IMR-90 (cell line): ENCODE measurements around the gene ASTN2. TPM values are rescaled to one million over a fixed set of nuclear protein-coding genes. Genes with fewer than 3 reads are reported as not detected.

ENCODE experiments used
- ATAC-seq: fragments of 200-7000 bp; cut with Tn5 transposase; 2 replicates; pipeline ENCODE4 v1.9.1; 2020; ENCODE audit warnings: low read depth, mild to moderate bottlenecking, moderate library complexity
- BruUV-seq: library from RNA; stranded (reverse); fragments of 400-500 nt; replicated peaks from 2 replicates; lab custom pipeline; 2021; lab: Mats Ljungman, UMichigan
- CTCF ChIA-PET: fragments of 300-600 bp; formaldehyde crosslinking; extraction: SDS; loops from one replicate; lab custom pipeline; 2021; ENCODE audit warnings: antibody characterized with exemption; lab: Yijun Ruan, JAX
- POLR2A ChIA-PET: fragments of 300-600 bp; sonication (Branson Sonifier 250); formaldehyde crosslinking; loops from one replicate; lab custom pipeline; 2022; ENCODE audit warnings: antibody characterized with exemption; ENCODE audit not compliant: unreplicated experiment; lab: Charles Lee
- DNase-seq: peaks from one replicate; pipeline ENCODE4 v3.0.0; 2013
- H2AFZ ChIP-seq: replicated peaks from 2 replicates; pipeline ENCODE3; 2013; ENCODE audit warnings: low read length, mild to moderate bottlenecking; ENCODE audit not compliant: poor library complexity
- H2AK5ac ChIP-seq: 2 replicates; pipeline ENCODE4 v1.6.1; 2013; ENCODE audit warnings: low read depth, low read length, inconsistent platforms
- H2AK9ac ChIP-seq: replicated peaks from 2 replicates; pipeline ENCODE3; 2013; ENCODE audit warnings: mild to moderate bottlenecking, low read depth, low read length, moderate library complexity; ENCODE audit not compliant: poor library complexity
- H2BK120ac ChIP-seq: 2 replicates; pipeline ENCODE4 v1.6.1; 2013; ENCODE audit warnings: low read depth, low read length, inconsistent platforms
- H2BK15ac ChIP-seq: 3 replicates; pipeline ENCODE4 v1.6.1; 2013; ENCODE audit warnings: low read depth, low read length, inconsistent platforms
- H2BK20ac ChIP-seq: 2 replicates; pipeline ENCODE4 v1.6.1; 2013; ENCODE audit warnings: low read depth, mild to moderate bottlenecking, inconsistent platforms, low read length, moderate library complexity
- H2BK5ac ChIP-seq: 2 replicates; pipeline ENCODE4 v1.6.1; 2013; ENCODE audit warnings: mild to moderate bottlenecking, low read depth, low read length, inconsistent platforms; ENCODE audit not compliant: poor library complexity, severe bottlenecking
- H3K14ac ChIP-seq: replicated peaks from 2 replicates; pipeline ENCODE4 v1.6.1; 2013; ENCODE audit warnings: low read depth, low read length, inconsistent platforms
- H3K18ac ChIP-seq: 2 replicates; pipeline ENCODE4 v1.6.1; 2013; ENCODE audit warnings: low read depth, low read length, control low read depth
- H3K23ac ChIP-seq: 2 replicates; pipeline ENCODE4 v1.6.1; 2013; ENCODE audit warnings: low read depth, low read length, inconsistent platforms
- H3K27ac ChIP-seq: 2 replicates; pipeline ENCODE4 v1.5.1; 2013; ENCODE audit warnings: mild to moderate bottlenecking, control low read depth, low read length; ENCODE audit not compliant: insufficient read depth
- H3K27me3 ChIP-seq: 2 replicates; pipeline ENCODE4 v1.6.1; 2013; ENCODE audit warnings: low read length; ENCODE audit not compliant: control insufficient read depth, insufficient read depth
- H3K36me3 ChIP-seq: 2 replicates; pipeline ENCODE4 v1.6.1; 2013; ENCODE audit warnings: low read length, mixed read lengths; ENCODE audit not compliant: control insufficient read depth, insufficient read depth
- H3K4ac ChIP-seq: 2 replicates; pipeline ENCODE4 v1.6.1; 2013; ENCODE audit warnings: low read depth, low read length, inconsistent platforms
- H3K4me1 ChIP-seq: 2 replicates; pipeline ENCODE4 v1.6.1; 2013; ENCODE audit warnings: low read length, mixed read lengths; ENCODE audit not compliant: control insufficient read depth, insufficient read depth
- H3K4me2 ChIP-seq: 2 replicates; pipeline ENCODE4 v1.6.1; 2013; ENCODE audit warnings: low read depth, mild to moderate bottlenecking, control low read depth, low read length, moderate library complexity
- H3K4me3 ChIP-seq: 2 replicates; pipeline ENCODE4 v1.5.1; 2013; ENCODE audit warnings: low read depth, mild to moderate bottlenecking, control low read depth, low read length, moderate library complexity; ENCODE audit not compliant: insufficient read depth
- H3K56ac ChIP-seq: 2 replicates; pipeline ENCODE4 v1.6.1; 2013; ENCODE audit warnings: low read length, inconsistent platforms; ENCODE audit not compliant: insufficient read depth; ENCODE audit errors: extremely low read depth
- H3K79me1 ChIP-seq, 2 experiments: 2 replicates each; pipeline ENCODE4 v1.6.1; 2013; ENCODE audit warnings: low read length in 2 of 2, inconsistent platforms in 1 of 2, low read depth in 1 of 2
- H3K9ac ChIP-seq: 2 replicates; pipeline ENCODE4 v1.6.1; 2013; ENCODE audit warnings: low read depth, low read length, control low read depth
- H3K9me1 ChIP-seq: 2 replicates; pipeline ENCODE4 v1.6.1; 2013; ENCODE audit warnings: low read length, inconsistent platforms; ENCODE audit not compliant: insufficient read depth
- H3K9me3 ChIP-seq: 2 replicates; pipeline ENCODE4 v1.6.1; 2013; ENCODE audit warnings: low read length; ENCODE audit not compliant: control insufficient read depth, insufficient read depth
- H4K20me1 ChIP-seq: 2 replicates; pipeline ENCODE4 v1.6.1; 2013; ENCODE audit warnings: low read length, inconsistent platforms; ENCODE audit not compliant: insufficient read depth
- H4K5ac ChIP-seq: 2 replicates; pipeline ENCODE4 v1.6.1; 2013; ENCODE audit warnings: mild to moderate bottlenecking, low read depth, low read length, control low read depth
- H4K8ac ChIP-seq, 2 experiments: 2 replicates each; pipeline ENCODE4 v1.6.1; 2013; ENCODE audit warnings: low read depth in 2 of 2, low read length in 2 of 2, control low read depth in 1 of 2, inconsistent platforms in 1 of 2
- H4K91ac ChIP-seq: 2 replicates; pipeline ENCODE4 v1.6.1; 2013; ENCODE audit warnings: low read depth, low read length, inconsistent platforms; ENCODE audit not compliant: insufficient read depth
- CHD1 ChIP-seq: IDR thresholded peaks from 2 replicates; pipeline ENCODE4 v1.6.1; 2012; ENCODE audit warnings: low read depth, low read length, improper control_type of control experiment
- ELK1 ChIP-seq: fragments of 150-350 bp; IDR thresholded peaks from 2 replicates; pipeline ENCODE4 v1.6.1; 2016; ENCODE audit warnings: low read depth, mild to moderate bottlenecking, low read length, moderate library complexity, borderline replicate concordance
- FOS ChIP-seq: fragments of 150-350 bp; IDR thresholded peaks from 2 replicates; pipeline ENCODE4 v1.6.1; 2016; ENCODE audit warnings: low read depth, low read length
- RCOR1 ChIP-seq: IDR thresholded peaks from 2 replicates; pipeline ENCODE4 v1.6.1; 2012; ENCODE audit warnings: mild to moderate bottlenecking, low read length, improper control_type of control experiment; ENCODE audit not compliant: insufficient replicate concordance
- SMC3 ChIP-seq: fragments of 150-350 bp; IDR thresholded peaks from 2 replicates; pipeline ENCODE4 v1.6.1; 2016; ENCODE audit warnings: low read depth, mild to moderate bottlenecking, antibody characterized with exemption, low read length, moderate library complexity
- WGBS, 2 experiments: methylation state at CpG; one replicate each; pipeline versions ENCODE4 v1.1.5 to v1.1.7; 2013; ENCODE audit warnings: missing lambda C conversion rate in 2 of 2; ENCODE audit not compliant: insufficient read length in 1 of 2; ENCODE audit errors: extremely low coverage in 2 of 2; 5-methylcytosine and 5-hydroxymethylcytosine counted together
- dilution Hi-C: fragments of 300-500 bp; cut with HindIII; formaldehyde crosslinking; loops from one replicate; pipeline ENCODE4 v1.14.3; 2018; ENCODE audit warnings: low sequenced_read_pairs; ENCODE audit not compliant: unreplicated experiment
- in situ Hi-C: fragments of 300-500 bp; cut with MboI; formaldehyde crosslinking; loops from 3 replicates; pipeline ENCODE4 v1.14.3; 2019; ENCODE audit warnings: low sequenced_read_pairs, inconsistent platforms, mixed read lengths
- intact Hi-C: fragments of 100-400 bp; cut with micrococcal nuclease; formaldehyde crosslinking; loops from 2 replicates; pipeline ENCODE4 v1.10.0; 2022
- polyA plus RNA-seq, 3 experiments: library from polyadenylated mRNA; depleted of rRNA; stranded (reverse); fragments of >200 nt; gene quantifications; 2 replicates each; pipeline ENCODE4 v1.2.3, GENCODE V29; 2012; ENCODE audit warnings: low replicate concordance in 1 of 3
- total RNA-seq: library from RNA; depleted of rRNA; stranded (reverse); fragments of >200 nt; gene quantifications from 2 replicates; pipeline ENCODE4 v1.2.3, GENCODE V29; 2012

Gene ASTN2
- total and polyA plus RNA-seq, 2 of the 4 experiments (the other 2 are of a cell fraction), result 3.8 to 6.8 TPM

GRCh38 chr9:116935149-116935897, 479.5 kb downstream of the ASTN2 start:
- Histone ChIP-seq H3K4me3 (no peak overlapping the region), H2AK9ac (no peak overlapping the region), H3K27ac (no peak overlapping the region), H2BK20ac (no peak overlapping the region), H3K56ac (no peak overlapping the region), H2AFZ (no peak overlapping the region), H3K18ac (no peak overlapping the region), H3K14ac (no peak overlapping the region), H2BK5ac (no peak overlapping the region), H2BK120ac (no peak overlapping the region), H3K4me2 (no peak overlapping the region), H3K36me3 (no peaks in the 10 kb centered on the region), H4K20me1 (no peaks in the 10 kb centered on the region), H4K5ac (no peak overlapping the region), H3K9me1 (peaks cover 2% of the 10 kb centered on the region; the same call in 1 of the 2 replicates), H3K23ac (no peak overlapping the region), H3K9ac (no peak overlapping the region), H4K8ac (no peak overlapping the region), H2BK15ac (no peak overlapping the region), H3K79me1 (no peaks in the 10 kb centered on the region), H3K4ac (no peak overlapping the region), H4K91ac (no peak overlapping the region), H3K27me3 (peaks cover 4% of the 10 kb centered on the region; the same call in 1 of the 2 replicates), H2AK5ac (no peak overlapping the region), H3K4me1 (peaks cover 2% of the 10 kb centered on the region; the same call in 1 of the 2 replicates), H3K9me3 (no peaks in the 10 kb centered on the region)
- CTCF ChIA-PET, result no interaction called here
- in situ Hi-C loops, result no loop called here
- dilution Hi-C loops, result no loop called here
- POLR2A ChIA-PET, result no interaction called here
- ATAC-seq, result no peak
- BruUV-seq, result no TSS peak
- TF ChIP-seq CHD1, result no peak
- no peak for TF ChIP-seq FOS
- TF ChIP-seq SMC3, result no peak
- no peak for TF ChIP-seq ELK1
- TF ChIP-seq RCOR1, result no peak
- DNase-seq, result no peak
- WGBS, 2 experiments, result no CpG with 5 or more reads among the region's 5 CpGs
- intact Hi-C loops, result no loop called here
